Tibial artery (tissue), 4 donors: ENCODE results near the gene TARBP2.

ENCODE experiments used
- DNase-seq, 2 donors: peaks; one replicate each; pipeline ENCODE4 v3.0.0-alpha.2; 2019
- H3K27ac ChIP-seq, 2 donors: fragments of 200-600 bp; sonication (generic) in 1 of 2; 1 replicate in 1 of 2; 2 replicates in 1 of 2; pipeline ENCODE4 v1.5.1; 2018 to 2019; ENCODE audit warnings: mild to moderate bottlenecking in 1 of 2
- H3K27me3 ChIP-seq, 2 donors: fragments of 200-600 bp; sonication (generic) in 1 of 2; one replicate each; pipeline versions ENCODE4 v1.5.1 to v1.6.0; 2016 to 2019
- H3K36me3 ChIP-seq, 3 donors: fragments of 200-600 bp; sonication (generic) in 2 of 3; one replicate each; pipeline ENCODE4 v1.5.1; 2016 to 2019; ENCODE audit warnings: mild to moderate bottlenecking in 2 of 3
- H3K4me1 ChIP-seq, 4 donors: fragments of 200-600 bp; sonication (generic) in 2 of 4; 1 replicate in 3 of 4; 2 replicates in 1 of 4; pipeline ENCODE4 v1.5.1; 2016 to 2019
- H3K4me3 ChIP-seq, 2 donors: fragments of 200-600 bp; sonication (generic) in 1 of 2; 1 replicate in 1 of 2; 2 replicates in 1 of 2; pipeline ENCODE4 v1.5.1; 2018 to 2019; ENCODE audit warnings: mild to moderate bottlenecking in 2 of 2
- H3K9me3 ChIP-seq, 3 donors: fragments of 200-600 bp; sonication (generic) in 1 of 3; one replicate each; pipeline ENCODE4 v1.5.1; 2016 to 2019
- CTCF ChIP-seq, 2 experiments: fragments of 200-600 bp in 1 of 2; fragments of 450-650 bp in 1 of 2; IDR thresholded peaks; one replicate each; pipeline ENCODE4 v1.5.1; 2017 to 2019; ENCODE audit warnings: antibody characterized with exemption in 2 of 2, mild to moderate bottlenecking in 1 of 2, moderate library complexity in 1 of 2
- intact Hi-C: fragments of 100-400 bp; cut with DNase I; formaldehyde crosslinking; loops from one replicate; pipeline ENCODE4 v1.15.0; 2023; ENCODE audit warnings: low total_unique reads

The TARBP2 gene

GRCh38 chr12:53493610-53494391, 7.3 kb upstream of the TARBP2 start:
- Histone ChIP-seq H3K4me3 (peak overlapping the region; percentile 54 to 71), H3K27ac (peak overlapping the region; percentile 72 to 81), H3K27me3 (no peaks in the 10 kb centered on the region), H3K4me1 (peaks cover 0 to 30% (median 23%) of the 10 kb centered on the region in 4 donors), H3K9me3 (no peaks in the 10 kb centered on the region), H3K36me3 (no peaks in the 10 kb centered on the region)
- no peak for TF ChIP-seq CTCF (IDR thresholded peaks at IDR 0.05)
- intact Hi-C loops = no loop called here
- DNase-seq = peak in 1 of 2 donors; percentile 64

- Histone ChIP-seq H3K4me3 (no peak overlapping the region), H3K9me3 (no peaks in the 10 kb centered on the region), H3K27ac (peak overlapping the region; percentile 14 to 16), H3K4me1 (peaks cover 0 to 37% (median 27%) of the 10 kb centered on the region in 4 donors), H3K27me3 (no peaks in the 10 kb centered on the region), H3K36me3 (no peaks in the 10 kb centered on the region)
- intact Hi-C loops = no loop called here
- TF ChIP-seq CTCF (IDR thresholded peaks at IDR 0.05) = no peak
- DNase-seq = peak; percentile 72
Observed at GRCh38 chr12:53495903-53496751, 5.0 kb upstream of the TARBP2 start.

GRCh38 chr12:53496752-53497032, 4.4 kb upstream of the TARBP2 start:
- Histone ChIP-seq H3K27ac (peak overlapping the region; percentile 16 to 29), H3K9me3 (no peaks in the 10 kb centered on the region), H3K4me1 (peaks cover 0 to 41% (median 30%) of the 10 kb centered on the region in 4 donors), H3K4me3 (no peak overlapping the region), H3K36me3 (no peaks in the 10 kb centered on the region), H3K27me3 (no peaks in the 10 kb centered on the region)
- intact Hi-C loops = no loop called here
- peak in 1 of 2 donors; percentile 10 for DNase-seq
- no peak for TF ChIP-seq CTCF (IDR thresholded peaks at IDR 0.05)

- no peak for DNase-seq
- H3K27ac ChIP-seq = no peak overlapping the region
- no peaks in the 10 kb centered on the region for H3K9me3 ChIP-seq
- H3K4me1 ChIP-seq = peaks cover 0 to 47% (median 32%) of the 10 kb centered on the region in 4 donors
- intact Hi-C loops = no loop called here
- H3K36me3 ChIP-seq = no peaks in the 10 kb centered on the region
- H3K4me3 ChIP-seq = no peak overlapping the region
- no peaks in the 10 kb centered on the region for H3K27me3 ChIP-seq
- TF ChIP-seq CTCF (IDR thresholded peaks at IDR 0.05) = no peak
Observed at GRCh38 chr12:53497461-53497860, 3.6 kb upstream of the TARBP2 start.

GRCh38 chr12:53498235-53498630, 2.9 kb upstream of the TARBP2 start:
- Histone ChIP-seq H3K27me3 (no peaks in the 10 kb centered on the region), H3K4me3 (no peak overlapping the region), H3K36me3 (no peaks in the 10 kb centered on the region), H3K27ac (peak overlapping the region; percentile 96 to 98), H3K4me1 (peaks cover 0 to 50% (median 35%) of the 10 kb centered on the region in 4 donors), H3K9me3 (no peaks in the 10 kb centered on the region)
- no peak for DNase-seq
- TF ChIP-seq CTCF (IDR thresholded peaks at IDR 0.05) = no peak
- intact Hi-C loops = no loop called here
